RWPE2 (cell line): ENCODE results near the gene PEX10.

ENCODE experiments used
- ATAC-seq: fragments of 200-7000 bp; cut with Tn5 transposase; 3 replicates; pipeline ENCODE4 v1.9.1; 2021; ENCODE audit warnings: low read depth
- DNase-seq: peaks from one replicate; pipeline ENCODE4 v3.0.0-alpha.2; 2020; ENCODE audit warnings: low spot score
- H3K27ac ChIP-seq: fragments of 450-650 bp; 2 replicates; pipeline ENCODE4 v1.5.1; 2017; ENCODE audit warnings: mild to moderate bottlenecking; ENCODE audit not compliant: poor library complexity, severe bottlenecking
- H3K27me3 ChIP-seq: fragments of 250-450 bp; sonication (Bioruptor Pico); 2 replicates; pipeline ENCODE4 v1.5.1; 2021; ENCODE audit warnings: mild to moderate bottlenecking, moderate library complexity; ENCODE audit not compliant: insufficient read depth, poor library complexity, severe bottlenecking
- H3K36me3 ChIP-seq: fragments of 250-450 bp; sonication (Bioruptor Pico); 2 replicates; pipeline ENCODE4 v1.5.1; 2020; ENCODE audit warnings: low read depth, mild to moderate bottlenecking, moderate library complexity
- H3K4me1 ChIP-seq: fragments of 250-450 bp; sonication (Bioruptor Pico); 2 replicates; pipeline ENCODE4 v1.5.1; 2021; ENCODE audit warnings: mild to moderate bottlenecking, moderate library complexity; ENCODE audit not compliant: insufficient read depth, poor library complexity, severe bottlenecking
- H3K4me3 ChIP-seq: fragments of 250-450 bp; sonication (Bioruptor Pico); 2 replicates; pipeline ENCODE4 v1.5.1; 2021; ENCODE audit warnings: mild to moderate bottlenecking, moderate library complexity; ENCODE audit not compliant: severe bottlenecking
- H3K9me3 ChIP-seq: fragments of 250-450 bp; sonication (Bioruptor Pico); 2 replicates; pipeline ENCODE4 v1.5.1; 2021; ENCODE audit warnings: mild to moderate bottlenecking, moderate library complexity; ENCODE audit not compliant: severe bottlenecking
- CTCF ChIP-seq: fragments of 450-650 bp; IDR thresholded peaks from one replicate; pipeline ENCODE4 v1.5.1; 2017; ENCODE audit warnings: mild to moderate bottlenecking, moderate library complexity; ENCODE audit not compliant: poor library complexity, severe bottlenecking

Gene PEX10

GRCh38 chr1:2447276-2448097 lies 35.1 kb upstream of the PEX10 start:
- H3K27me3 ChIP-seq = no peaks in the 10 kb centered on the region
- H3K36me3 ChIP-seq = no peaks in the 10 kb centered on the region
- peak overlapping the region; percentile 31 for H3K27ac ChIP-seq
- H3K9me3 ChIP-seq = no peaks in the 10 kb centered on the region
- no peak overlapping the region for H3K4me3 ChIP-seq
- no peak for DNase-seq
- TF ChIP-seq CTCF = no peak
- no peak for ATAC-seq
- H3K4me1 ChIP-seq = peaks cover 20% of the 10 kb centered on the region

- no peak for DNase-seq
- TF ChIP-seq CTCF = no peak
- H3K9me3 ChIP-seq = no peaks in the 10 kb centered on the region
- peak overlapping the region; percentile 31 for H3K27ac ChIP-seq
- no peak overlapping the region for H3K4me3 ChIP-seq
- peaks cover 4% of the 10 kb centered on the region; the same call in 1 of the 2 replicates for H3K36me3 ChIP-seq
- no peaks in the 10 kb centered on the region for H3K27me3 ChIP-seq
- H3K4me1 ChIP-seq = peaks cover 13% of the 10 kb centered on the region
- no peak for ATAC-seq
These were observed 34.5 kb upstream of the PEX10 start for GRCh38 chr1:2446861-2447260.

GRCh38 chr1:2446394-2446793 lies 34.0 kb upstream of the PEX10 start:
- H3K9me3 ChIP-seq = no peaks in the 10 kb centered on the region
- H3K27me3 ChIP-seq = no peaks in the 10 kb centered on the region
- ATAC-seq (no peak), DNase-seq (no peak)
- peak overlapping the region; percentile 31 for H3K27ac ChIP-seq
- no peak for TF ChIP-seq CTCF
- H3K4me1 ChIP-seq = peaks cover 12% of the 10 kb centered on the region
- no peak overlapping the region for H3K4me3 ChIP-seq
- H3K36me3 ChIP-seq = peaks cover 4% of the 10 kb centered on the region; the same call in 1 of the 2 replicates

GRCh38 chr1:2445823-2446215 lies 33.5 kb upstream of the PEX10 start:
- H3K4me1 ChIP-seq = peaks cover 6% of the 10 kb centered on the region
- peaks cover 4% of the 10 kb centered on the region; the same call in 1 of the 2 replicates for H3K36me3 ChIP-seq
- no peak for ATAC-seq
- H3K4me3 ChIP-seq = no peak overlapping the region
- no peak for TF ChIP-seq CTCF
- H3K9me3 ChIP-seq = no peaks in the 10 kb centered on the region
- no peaks in the 10 kb centered on the region for H3K27me3 ChIP-seq
- H3K27ac ChIP-seq = no peak overlapping the region
- no peak for DNase-seq
